Adipocyte (in vitro differentiated cells): ENCODE results near the gene TAF11L10.
"Not testable (repeated sequence)": the region's sequence is repeated elsewhere in the genome, so short reads cannot be mapped to it uniquely, and the experiment has no call there.

ENCODE experiments used
- DNase-seq: peaks from one replicate; pipeline ENCODE4 v3.0.0-alpha.2; 2015; ENCODE audit warnings: low read depth
- H3K27me3 ChIP-seq: replicated peaks from 2 replicates; pipeline ENCODE4 v1.7.0; 2013; ENCODE audit warnings: mild to moderate bottlenecking, low read length, moderate library complexity; ENCODE audit not compliant: control insufficient read depth, insufficient read depth
- H3K36me3 ChIP-seq: 2 replicates; pipeline ENCODE4 v1.7.0; 2013; ENCODE audit warnings: low read length, mild to moderate bottlenecking, moderate library complexity; ENCODE audit not compliant: control insufficient read depth, insufficient read depth, severe bottlenecking
- H3K4me1 ChIP-seq: 2 replicates; pipeline ENCODE4 v1.7.0; 2013; ENCODE audit warnings: mild to moderate bottlenecking, low read length, moderate library complexity; ENCODE audit not compliant: control insufficient read depth, insufficient read depth
- H3K4me3 ChIP-seq: 2 replicates; pipeline ENCODE4 v1.7.0; 2013; ENCODE audit warnings: mild to moderate bottlenecking, low read length, moderate library complexity
- H3K9ac ChIP-seq: 2 replicates; pipeline ENCODE4 v1.7.0; 2013; ENCODE audit warnings: mild to moderate bottlenecking, low read length, moderate library complexity
- H3K9me3 ChIP-seq: 2 replicates; pipeline ENCODE4 v1.7.0; 2013; ENCODE audit warnings: mild to moderate bottlenecking, low read length, moderate library complexity; ENCODE audit not compliant: control insufficient read depth

Gene TAF11L10

DNA sequence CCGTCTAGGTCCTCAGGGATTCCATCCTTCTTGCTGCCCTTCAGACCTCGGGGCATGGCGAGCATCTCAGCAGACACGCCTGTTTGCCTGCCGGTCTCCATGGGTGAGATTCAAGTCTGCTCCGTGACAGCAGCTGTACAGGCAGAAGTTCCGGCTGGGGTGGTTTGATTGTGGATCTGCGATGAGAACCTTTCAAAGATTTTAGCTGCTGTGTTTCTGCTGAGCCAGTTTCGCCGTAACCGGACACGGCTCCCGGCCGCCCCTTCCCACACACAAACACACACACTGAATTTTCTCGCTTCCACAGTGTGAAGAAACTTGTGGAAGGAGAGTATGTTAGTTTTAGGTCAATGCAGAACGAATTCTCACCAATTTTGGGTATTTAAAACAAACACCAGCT, 6.8 kb downstream of the TAF11L10 start, which contains the start of gene TAF11L8:
Gene TAF11L8, minus strand, starts transcription at position 101 of the 400 bp plus-strand sequence.
- H3K36me3 ChIP-seq, H3K9ac ChIP-seq, DNase-seq, H3K4me1 ChIP-seq, H3K9me3 ChIP-seq, H3K27me3 ChIP-seq, H3K4me3 ChIP-seq: not testable (repeated sequence)

DNA sequence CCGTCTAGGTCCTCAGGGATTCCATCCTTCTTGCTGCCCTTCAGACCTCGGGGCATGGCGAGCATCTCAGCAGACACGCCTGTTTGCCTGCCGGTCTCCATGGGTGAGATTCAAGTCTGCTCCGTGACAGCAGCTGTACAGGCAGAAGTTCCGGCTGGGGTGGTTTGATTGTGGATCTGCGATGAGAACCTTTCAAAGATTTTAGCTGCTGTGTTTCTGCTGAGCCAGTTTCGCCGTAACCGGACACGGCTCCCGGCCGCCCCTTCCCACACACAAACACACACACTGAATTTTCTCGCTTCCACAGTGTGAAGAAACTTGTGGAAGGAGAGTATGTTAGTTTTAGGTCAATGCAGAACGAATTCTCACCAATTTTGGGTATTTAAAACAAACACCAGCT, 12.0 kb downstream of the TAF11L10 start, which contains the start of gene TAF11L7:
Gene TAF11L7, minus strand, starts transcription at position 101 of the 400 bp plus-strand sequence.
- not testable (repeated sequence) for H3K36me3 ChIP-seq, H3K4me1 ChIP-seq

More for the DNA sequence above, 12.0 kb downstream of the TAF11L10 start, which contains the start of gene TAF11L7:
- H3K4me3 ChIP-seq, H3K27me3 ChIP-seq, DNase-seq, H3K9me3 ChIP-seq, H3K9ac ChIP-seq: not testable (repeated sequence)
